Putamen (tissue), 1 donor: ENCODE measurements around the gene RBM39.
A peak's percentile ranks its signal among the peaks of the same experiment; 100 is the strongest.
"Not testable (repeated sequence)": the region's sequence is repeated elsewhere in the genome, so short reads cannot be mapped to it uniquely, and the experiment has no call there.

Source experiments
- DNase-seq: peaks from one replicate; pipeline ENCODE4 v3.0.0-alpha.2; 2016; ENCODE audit warnings: low spot score

RBM39 gene

DNA sequence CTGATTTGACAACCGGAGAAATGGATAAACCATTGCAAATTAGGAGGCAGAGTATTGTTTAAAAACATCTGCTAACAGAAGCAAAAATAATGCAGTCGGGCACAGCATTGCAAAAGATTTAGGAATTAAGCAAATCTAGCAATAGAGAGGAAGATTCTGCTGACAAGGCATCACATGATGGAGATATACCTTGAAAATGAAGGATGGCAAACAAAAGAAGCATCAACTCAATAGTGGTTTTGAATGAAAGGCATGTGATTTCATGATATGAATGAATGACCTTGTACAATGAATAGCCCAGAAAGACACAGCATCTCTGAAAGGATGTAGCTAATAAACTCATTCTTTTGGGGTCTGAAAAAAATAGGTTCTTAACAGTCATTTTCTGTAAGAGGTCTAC, 8.6 kb upstream of the RBM39 start:
- DNase-seq: no peak

DNA sequence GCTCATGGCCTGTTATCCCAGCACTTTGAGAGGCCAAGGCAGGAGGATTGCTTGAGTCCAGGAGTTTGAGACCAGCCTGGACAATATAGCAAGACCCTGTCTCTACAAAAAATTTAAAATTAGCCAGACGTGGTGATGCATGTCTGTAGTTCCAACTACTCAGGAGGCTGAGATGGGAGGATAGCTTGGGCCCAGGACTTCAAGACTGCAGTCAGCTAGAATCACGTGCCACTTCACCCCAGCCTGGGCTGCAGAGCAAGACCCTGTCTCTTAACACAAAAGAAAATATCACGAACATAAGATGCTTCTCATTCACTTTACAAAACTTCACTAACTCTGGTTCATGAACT, 2.4 kb upstream of the RBM39 start:
- not testable (repeated sequence) for DNase-seq

DNA sequence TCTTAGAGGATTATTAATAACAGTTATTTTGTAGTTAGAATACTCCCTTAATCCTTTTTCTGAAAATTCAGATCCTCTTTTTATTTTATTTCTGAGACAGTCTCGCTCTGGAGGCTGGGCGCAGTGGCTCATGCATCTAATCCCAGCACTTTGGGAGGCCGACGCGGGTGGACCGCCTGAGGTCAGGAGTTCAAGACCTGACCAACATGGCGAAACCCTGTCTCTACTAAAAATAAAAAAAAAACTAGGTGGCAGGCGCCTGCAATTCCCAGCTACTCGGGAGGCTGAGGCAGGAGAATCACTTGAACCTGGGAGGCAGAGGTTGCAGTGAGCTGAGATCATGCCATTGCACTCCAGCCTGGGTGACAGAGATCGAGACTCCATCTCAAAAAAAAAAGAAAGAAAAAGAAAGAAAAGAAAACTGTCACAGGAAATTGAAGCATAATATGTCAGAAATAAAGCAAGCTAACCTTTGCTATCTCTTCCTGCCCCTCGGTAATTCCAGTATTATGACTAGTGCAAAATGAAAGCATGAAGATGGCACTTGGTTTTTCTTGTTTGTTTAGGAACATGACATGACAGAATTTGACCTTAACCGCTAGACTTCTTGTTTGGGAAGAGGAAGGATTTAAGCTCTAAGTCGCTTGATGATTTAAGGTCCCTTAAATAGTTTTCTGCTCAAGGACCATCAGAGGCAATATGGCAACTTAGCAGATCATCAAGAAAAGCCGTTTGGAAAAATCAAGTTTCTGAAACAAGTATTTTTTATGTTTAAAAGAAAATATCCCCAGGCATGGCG, 1.8 kb upstream of the RBM39 start:
- DNase-seq: no peak

DNA sequence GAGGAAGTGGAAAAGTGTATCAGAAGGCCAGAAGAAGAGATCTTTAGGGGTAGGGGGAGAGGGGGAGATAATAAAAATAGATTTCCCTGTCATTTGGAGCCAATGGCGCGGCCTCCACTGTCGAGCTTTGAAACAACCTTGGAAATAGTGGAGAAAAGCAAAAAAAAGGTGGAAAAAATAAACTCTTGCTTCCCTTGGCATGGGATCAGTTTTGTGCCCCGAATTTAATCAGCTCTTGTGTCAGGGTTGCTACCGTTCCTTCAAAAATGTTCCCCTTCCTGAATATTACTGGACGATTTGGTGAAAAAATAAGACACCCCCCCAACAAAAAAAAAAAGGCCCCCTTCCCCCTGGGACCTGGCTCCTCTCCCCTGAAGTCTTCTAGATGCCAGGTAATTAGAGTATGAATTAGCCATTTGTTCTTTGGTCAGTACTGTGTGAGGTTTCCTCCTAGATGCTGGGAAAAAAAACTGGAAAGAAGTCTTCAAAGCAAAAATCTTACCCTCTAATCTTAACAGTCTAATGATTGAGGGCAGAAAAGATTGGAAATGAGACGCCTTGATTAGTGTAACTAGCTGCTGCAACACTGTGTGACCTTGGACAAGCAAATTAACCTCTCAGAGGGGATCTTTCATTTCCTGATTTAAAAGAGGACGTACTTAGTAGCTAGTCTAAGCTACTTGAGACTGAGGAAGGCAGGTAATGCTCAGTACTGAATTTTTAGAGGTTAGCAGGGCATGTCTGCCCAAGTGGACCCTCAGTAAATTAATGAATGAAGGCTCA, 872 bp upstream of the RBM39 start:
- peak; percentile 23 for DNase-seq

DNA sequence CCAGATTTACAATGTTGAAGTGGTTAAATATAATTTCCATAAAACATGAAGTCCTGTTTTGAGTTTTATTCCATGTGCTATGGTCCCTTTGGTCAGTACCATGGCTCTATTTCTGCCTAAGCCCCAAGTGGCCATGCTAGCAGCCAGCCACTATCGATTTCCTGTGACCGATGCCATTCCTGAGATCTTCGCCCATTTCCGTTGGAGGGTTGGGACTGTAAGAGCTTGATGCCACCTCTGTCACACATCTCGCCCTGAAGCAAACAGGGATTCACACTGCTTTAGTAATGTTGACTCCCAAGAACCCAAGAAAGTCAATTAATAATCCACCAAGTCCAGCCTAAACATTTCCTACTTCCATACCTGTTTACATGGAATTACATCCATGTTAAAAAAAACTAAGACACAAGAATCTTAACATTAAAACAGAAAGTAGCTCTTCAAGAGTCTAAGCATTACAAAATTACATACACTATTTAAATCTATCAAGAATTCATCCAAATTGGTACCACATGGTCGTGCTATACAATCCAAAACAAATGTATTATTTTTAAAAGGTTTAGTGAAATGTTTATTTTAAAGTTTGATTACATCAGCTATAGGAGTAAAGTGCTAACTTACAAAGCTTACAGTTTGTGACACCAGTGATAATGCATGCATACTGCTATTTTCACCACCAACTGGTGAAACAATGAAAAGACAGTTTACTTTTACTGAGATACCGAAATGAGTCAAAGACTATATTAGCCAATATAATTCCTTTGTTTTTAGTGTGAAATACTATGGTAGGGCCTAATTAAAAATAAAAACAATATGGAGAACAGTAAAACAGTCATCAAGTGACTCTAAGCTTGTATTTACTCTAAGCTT, 2.5 kb downstream of the RBM39 start:
- DNase-seq: no peak

DNA sequence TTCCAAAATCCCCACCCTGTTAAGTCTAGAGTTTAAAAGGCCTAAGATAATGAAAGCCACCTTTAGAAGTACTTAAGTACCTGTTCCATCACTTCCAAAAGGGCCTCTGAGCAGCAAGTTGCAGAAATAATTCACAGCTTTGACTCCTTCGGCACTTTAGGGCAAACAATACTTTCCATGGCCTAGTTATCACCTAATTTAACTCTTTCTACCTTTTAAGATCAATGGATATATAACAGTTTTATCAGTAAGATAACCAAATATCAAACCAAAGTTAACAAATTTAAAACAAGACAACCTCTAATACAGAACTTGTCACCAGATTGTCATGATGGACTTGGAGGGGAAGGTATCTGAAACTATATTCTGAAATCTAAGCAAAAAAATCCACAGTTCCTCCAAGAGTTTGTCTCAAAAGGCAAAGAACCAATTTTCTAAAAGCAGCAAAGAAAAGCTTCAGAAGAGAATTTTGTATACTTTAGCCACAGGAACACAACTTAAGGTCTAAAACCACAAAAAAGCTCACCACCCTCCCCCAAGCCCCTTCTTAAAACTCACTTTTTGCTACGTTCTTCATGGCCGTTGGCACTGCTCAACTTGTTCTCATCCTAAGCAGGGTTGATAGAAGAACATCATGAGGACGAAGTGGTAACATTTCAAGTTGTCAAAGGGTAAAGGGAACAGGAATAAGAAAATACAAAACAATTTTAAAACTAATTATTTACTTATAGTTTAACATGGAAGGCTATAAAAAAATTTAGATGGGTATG, 3.5 kb downstream of the RBM39 start:
- no peak for DNase-seq

DNA sequence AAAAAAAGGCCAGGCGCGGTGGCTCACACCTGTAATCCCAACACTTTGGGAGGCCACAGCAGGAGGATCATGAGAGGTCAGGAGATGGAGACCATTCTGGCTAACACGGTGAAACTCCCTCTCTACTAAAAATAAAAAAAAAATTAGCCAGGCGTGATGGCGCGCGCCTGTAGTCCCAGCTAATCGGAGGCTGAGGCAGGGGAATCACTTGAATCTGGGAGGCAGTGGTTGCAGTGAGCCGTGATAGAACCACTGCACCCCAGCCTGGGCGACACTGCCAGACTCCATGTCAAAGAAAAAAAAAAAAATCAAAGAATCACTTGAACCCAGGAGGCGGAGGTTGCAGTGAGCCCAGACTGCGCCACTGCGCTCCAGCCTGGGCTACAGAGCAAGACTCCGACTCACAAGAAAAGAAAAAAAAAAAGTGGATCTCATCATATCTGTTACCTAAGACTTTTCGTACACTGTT, 4.2 kb downstream of the RBM39 start:
- DNase-seq: no peak

DNA sequence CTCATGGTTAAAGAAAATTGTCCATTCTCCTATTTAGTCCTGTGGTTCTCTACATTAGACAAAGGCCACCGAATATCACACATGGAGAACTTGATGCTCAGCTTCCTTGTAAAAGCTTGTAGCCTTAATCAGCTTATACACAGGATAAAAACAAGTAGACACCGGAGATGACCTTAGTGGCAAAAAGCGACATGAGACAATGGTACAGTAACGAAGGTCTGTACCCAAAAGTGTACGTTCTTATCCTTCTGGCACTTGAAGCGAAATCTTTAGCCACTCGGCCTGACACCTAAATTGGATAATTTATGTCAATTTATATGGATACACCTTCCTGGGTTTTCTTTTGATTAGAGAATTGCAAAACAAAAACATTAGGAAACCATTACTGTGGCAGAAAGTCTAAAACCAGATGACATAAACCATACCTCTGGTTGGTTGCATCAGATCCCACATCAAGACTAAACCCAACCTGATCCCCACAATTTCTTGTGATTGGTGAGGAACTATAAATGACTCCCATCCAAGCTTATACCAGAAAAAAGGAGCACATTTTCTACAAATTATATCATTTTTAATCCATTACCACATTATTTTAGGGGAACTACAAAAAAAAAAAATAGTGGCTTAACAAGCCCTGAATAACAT, 6.1 kb downstream of the RBM39 start:
- no peak for DNase-seq

DNA sequence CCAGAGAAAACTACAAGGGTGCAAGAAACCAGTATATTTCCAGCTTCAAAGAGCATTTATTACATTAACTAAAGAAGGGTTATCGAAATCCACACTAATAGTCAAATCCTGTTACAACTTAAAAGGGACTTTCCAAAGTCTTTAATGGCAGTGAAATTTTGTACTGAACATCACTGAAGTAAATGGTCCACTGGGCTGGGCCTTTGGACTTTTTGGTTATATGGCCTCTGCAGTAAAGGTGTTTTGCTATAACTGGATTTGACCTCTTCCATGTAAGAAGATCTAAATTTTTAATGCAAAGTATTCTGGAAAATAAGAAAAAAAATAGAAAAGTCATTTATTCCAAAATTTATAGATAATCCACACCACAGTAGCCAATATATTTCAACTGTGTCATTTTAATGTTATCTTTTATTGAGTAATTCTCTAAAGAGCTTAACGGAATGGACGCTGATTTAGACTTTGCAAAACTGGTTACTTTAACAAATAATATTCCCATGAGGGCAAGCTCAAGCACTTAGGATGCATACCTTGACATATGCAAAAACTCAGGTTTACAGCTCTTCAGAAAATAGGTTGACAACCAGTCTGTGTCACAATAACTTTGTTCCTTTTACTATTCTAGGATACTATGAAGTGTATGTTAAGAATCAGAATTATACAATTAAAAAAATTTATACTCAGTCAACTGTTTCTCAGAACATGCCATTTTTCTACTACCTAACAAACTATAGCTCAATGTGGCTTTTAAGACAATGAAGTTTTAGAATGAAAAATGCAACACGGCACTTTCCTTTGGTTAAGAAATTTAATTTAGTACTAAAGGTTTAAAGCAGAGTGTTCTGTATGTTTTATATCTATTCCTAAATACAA, 7.0 kb downstream of the RBM39 start:
- DNase-seq: no peak

DNA sequence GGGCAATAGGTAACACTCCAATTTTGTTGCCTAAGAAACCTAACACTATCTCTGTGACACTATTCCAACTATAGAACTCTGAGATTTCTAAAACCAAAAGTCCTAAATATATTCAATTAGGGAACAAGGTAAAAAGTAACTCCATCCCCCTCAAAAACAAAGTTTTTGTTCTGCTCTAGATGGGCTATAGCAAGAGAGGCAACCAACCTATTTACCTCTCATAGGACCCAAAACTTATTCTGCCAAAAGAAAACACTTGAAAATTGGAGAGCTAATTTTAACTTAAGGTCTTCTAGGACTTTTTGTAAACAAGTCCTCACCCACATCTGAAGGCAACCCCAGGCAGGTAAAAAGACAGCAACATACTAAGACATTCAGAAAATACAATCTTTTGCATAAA, 7.7 kb downstream of the RBM39 start:
- no peak for DNase-seq

DNA sequence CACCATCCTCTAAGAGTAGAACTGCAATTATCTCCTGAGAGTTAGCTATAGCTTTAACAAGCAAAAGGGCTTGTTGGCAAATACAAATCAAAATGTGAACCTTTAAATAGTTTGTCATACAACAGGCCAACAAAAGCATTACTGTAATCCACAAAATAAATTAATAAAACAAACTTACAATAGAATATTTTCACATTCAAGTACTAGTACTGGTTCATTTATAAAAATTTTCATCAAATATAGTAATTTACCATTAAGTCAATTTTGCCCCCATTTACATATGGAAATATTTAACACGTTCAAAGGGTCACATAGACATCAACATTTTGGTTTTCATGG, 9.4 kb downstream of the RBM39 start:
- no peak for DNase-seq

DNA sequence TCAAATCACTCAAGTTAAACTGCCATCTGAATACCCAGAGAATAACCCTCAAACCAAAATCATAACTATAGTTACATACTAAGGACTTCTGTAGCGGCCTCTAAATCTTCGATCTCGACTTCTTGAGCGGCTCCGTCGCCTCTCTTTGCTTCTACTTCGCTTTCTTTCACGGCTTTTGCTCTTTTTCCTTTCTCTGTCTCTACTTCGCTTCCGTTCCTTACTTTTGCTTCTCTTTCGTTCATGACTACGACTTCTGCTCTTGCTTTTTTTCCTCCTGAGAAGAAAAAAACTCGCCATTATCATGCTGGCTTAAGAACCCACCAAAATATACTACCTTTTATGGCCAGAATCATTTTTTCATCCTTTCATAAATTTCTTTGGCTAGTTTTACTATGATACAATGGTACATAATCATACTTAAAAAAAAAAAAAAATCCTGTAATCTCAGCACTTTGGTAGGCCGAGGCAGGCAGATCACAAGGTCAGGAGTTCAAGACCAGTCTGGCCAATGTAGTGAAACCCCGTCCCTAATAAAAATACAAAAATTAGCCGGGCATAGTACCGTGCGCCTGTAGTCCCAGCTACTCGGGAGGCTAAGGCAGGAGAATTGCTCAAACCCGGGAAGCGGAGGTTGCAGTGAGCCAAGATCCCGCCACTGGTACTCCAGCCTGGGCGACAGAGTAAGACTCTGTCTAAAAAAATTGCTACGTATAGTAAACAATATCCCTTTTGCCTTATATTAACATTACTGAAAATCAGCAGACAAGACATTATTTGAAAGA, 10.0 kb downstream of the RBM39 start:
- DNase-seq: no peak

DNA sequence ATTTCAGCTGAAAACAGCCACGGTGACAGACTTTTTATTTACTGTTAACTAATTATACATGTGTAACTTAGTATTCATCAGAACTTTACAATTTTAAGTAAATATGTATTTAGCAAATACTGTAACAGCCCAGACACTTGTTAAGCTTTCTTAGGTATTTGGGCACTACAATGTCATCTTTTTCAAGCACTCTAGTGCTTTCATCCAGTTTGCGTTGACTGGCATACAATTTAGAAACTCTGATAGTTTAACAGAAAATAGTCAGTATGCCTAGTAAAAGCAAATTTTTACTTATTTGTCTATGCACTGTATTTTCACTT, 10.6 kb downstream of the RBM39 start:
- no peak for DNase-seq

DNA sequence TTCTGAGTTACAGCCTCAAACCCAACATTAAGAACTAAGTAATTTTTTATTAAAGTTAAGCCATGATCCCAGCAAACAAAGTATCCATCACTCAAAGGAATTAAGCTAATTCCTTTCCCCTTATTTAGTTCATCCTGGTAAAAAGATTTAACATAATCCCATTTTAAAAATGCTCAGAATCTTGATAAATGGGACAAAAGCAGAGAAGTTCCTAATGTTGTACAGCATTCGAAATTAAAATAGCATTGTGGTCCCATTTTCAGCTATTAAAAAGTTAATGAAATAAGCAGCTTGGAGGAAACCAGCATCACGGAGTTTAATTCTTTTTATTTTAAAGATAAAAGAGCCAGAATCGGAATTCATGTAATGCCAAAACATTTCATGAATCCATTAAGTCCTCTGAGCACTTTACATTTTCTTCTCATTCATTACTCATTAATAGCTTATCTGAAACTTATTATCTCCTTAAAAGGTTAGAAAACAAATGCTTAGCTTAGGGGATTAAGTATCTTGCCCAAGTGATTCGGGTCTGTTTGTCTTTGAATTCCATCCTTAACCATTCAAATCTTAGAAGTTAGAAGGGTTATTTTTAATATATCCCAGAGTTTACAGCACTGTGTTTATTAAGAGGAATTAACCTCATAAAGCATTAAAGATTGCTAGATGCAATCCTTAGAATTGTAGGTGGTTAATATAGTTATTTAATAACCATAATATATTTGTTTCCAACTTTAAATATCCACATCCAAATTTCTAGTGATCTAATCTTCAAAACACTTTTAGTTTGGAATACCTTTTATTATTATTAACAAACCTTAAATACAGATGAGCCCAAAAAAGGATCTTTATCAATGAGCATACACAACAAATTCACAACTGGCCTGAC, 11.2 kb downstream of the RBM39 start:
- DNase-seq: no peak

DNA sequence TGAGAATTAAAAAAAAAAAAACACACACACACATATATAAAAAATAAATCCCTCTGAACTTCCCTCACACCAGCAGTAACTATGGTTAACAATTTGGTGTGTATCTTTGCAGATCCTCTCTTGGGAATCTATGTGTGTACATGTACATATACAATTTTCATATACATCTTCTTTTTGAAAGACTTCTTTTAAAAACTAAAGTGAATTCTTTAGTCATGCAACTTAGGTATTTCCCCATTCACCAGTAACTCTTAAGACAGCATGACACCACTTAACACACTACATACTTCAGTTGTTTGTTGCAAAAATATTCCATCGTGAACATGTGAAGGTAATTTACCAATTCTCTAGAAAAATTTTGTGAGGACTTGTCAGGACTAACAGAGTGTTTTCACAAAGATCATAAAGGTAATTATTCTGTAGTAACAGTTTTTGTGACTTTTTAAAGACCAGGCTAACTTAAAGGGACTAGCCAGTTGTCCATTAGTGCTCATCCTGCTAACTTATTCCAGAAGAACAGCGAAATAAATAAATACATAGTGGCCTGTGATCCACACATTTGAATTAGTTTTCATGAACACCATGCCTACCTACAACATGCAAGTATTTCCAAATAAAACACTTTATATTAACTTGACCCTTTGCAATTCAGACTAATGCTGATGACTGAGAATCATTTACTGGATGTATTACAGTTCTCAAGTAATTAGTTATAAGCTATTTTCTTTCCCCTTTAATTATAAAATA, 12.1 kb downstream of the RBM39 start:
- no peak for DNase-seq

DNA sequence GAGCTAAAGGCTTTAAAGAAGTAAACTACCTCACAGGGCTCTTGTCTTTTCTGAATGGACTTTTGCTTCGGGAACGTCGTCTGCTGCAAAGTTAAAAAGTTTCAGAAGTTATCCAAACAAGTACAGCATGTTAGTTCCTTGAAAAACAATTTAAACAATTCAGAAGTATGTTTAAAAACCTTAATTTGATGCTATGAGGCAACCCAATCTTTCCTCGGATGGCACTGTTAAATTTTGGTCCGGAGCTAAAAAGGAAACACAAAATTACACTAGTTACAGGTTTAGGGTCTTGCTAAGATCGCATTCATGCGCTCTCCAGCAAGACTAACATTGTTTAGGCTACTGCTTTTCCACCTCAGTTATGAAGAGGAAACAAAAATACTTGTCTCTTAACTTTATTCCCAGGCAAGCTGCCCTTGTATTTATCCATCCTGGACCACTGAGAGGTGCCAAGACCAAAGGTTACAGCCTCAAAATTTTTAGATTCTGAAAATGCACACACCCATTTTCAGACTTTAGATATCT, 12.7 kb downstream of the RBM39 start:
- DNase-seq: no peak

DNA sequence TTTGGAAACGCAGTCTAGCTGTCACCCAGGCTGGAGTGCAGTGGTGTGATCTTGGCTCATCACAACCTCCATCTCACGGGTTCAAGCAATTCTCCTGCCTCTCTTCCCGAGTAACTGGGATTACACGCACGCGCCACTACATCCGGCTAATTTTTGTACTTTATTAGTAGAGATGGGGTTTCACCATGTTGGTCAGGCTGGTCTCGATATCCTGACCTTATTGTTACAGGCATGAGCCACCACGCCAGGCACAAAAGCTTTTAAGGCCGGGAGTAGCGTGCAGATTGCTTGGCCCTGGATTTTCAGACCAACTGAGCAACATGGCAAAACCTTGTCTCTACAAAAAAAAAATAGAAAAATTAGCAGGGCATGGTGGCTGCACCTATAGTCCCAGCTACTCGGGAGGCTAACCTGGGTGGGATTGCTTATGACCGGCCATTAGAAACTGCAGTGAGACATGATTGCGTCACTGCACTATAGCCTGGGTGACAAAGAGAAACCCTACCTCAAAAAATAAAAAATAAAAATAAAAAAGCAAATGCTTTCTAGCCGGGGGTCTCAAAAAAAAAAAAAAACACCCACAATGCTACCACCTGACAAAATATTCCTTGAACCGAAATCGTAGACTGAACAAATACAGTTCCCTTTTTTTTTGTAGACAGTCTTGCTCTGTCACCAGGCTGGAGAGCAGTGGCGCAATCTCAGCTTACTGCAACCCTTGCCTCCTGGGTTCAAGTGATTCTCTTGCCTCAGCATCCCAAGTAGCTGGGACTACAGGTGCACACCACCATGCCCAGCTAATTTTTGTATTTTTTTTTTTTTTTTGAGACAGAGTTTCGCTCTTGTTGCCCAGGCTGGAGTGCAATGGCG, 15.0 kb downstream of the RBM39 start:
- DNase-seq: no peak
